Sigmoid colon (tissue), 7 donors: ENCODE measurements around the gene PXK. TPM values are rescaled to one million over a fixed set of nuclear protein-coding genes. Genes with fewer than 3 reads are reported as not detected.
A peak's percentile ranks its signal among the peaks of the same experiment; 100 is the strongest.

Experiments
- DNase-seq: peaks from one replicate; pipeline ENCODE4 v3.0.0-alpha.2; 2019
- H3K27ac ChIP-seq, 4 donors: fragments of 200-600 bp; sonication (generic); one replicate each; pipeline ENCODE4 v1.5.1; 2016 to 2019; ENCODE audit warnings: mild to moderate bottlenecking in 1 of 4
- H3K27me3 ChIP-seq, 3 donors: fragments of 200-600 bp; sonication (generic); one replicate each; pipeline ENCODE4 v1.5.1; 2019; ENCODE audit warnings: mild to moderate bottlenecking in 1 of 3
- H3K36me3 ChIP-seq, 4 donors: fragments of 200-600 bp; sonication (generic); one replicate each; pipeline ENCODE4 v1.5.1; 2016 to 2019
- H3K4me1 ChIP-seq, 4 donors: fragments of 200-600 bp; sonication (generic); one replicate each; pipeline ENCODE4 v1.5.1; 2017 to 2019
- H3K4me3 ChIP-seq, 4 donors: fragments of 200-600 bp; sonication (generic); one replicate each; pipeline ENCODE4 v1.5.1; 2017 to 2019; ENCODE audit warnings: mild to moderate bottlenecking in 2 of 4, moderate library complexity in 1 of 4
- H3K9me3 ChIP-seq, 4 donors: fragments of 200-600 bp in 3 of 4; sonication (generic) in 3 of 4; one replicate each; pipeline versions ENCODE4 v1.5.1 to v1.6.1; 2013 to 2019
- EP300 ChIP-seq, 4 donors: sonication (generic); formaldehyde crosslinking; IDR thresholded peaks; one replicate each; pipeline ENCODE4 v1.6.1; 2017; ENCODE audit warnings: antibody characterized with exemption in 4 of 4
- POLR2A ChIP-seq, 2 donors: fragments of 450-650 bp; IDR thresholded peaks; one replicate each; pipeline ENCODE4 v1.6.1; 2016; ENCODE audit warnings: antibody characterized with exemption in 2 of 2, mild to moderate bottlenecking in 2 of 2, moderate library complexity in 2 of 2
- POLR2AphosphoS5 ChIP-seq, 4 donors: sonication (generic); formaldehyde crosslinking; IDR thresholded peaks; one replicate each; pipeline ENCODE4 v1.6.1; 2017; ENCODE audit warnings: antibody characterized with exemption in 4 of 4
- WGBS, 2 donors: extraction: QIAGEN DNeasy Blood & Tissue Kit; methylation state at CpG; one replicate each; pipeline ENCODE4 v1.1.7; 2013; 5-methylcytosine and 5-hydroxymethylcytosine counted together
- intact Hi-C: fragments of 100-400 bp; cut with DNase I; formaldehyde crosslinking; loops from one replicate; pipeline ENCODE4 v1.15.1; 2023
- polyA plus RNA-seq, 3 donors: library from polyadenylated mRNA; stranded (reverse); fragments of 200-250 nt; gene quantifications; one replicate each; pipeline ENCODE4 v1.2.3, GENCODE V29; 2013
- total RNA-seq, 4 donors: library from RNA; depleted of rRNA; stranded (reverse); fragments of >200 nt; gene quantifications; one replicate each; pipeline ENCODE4 v1.1.0, GENCODE V29; 2016
- TF ChIP-seq, protein P1 (sequence below), 4 experiments: fragments of 450-650 bp in 3 of 4; fragments of 200-600 bp in 1 of 4; IDR thresholded peaks; one replicate each; pipeline ENCODE4 v1.5.1; 2016 to 2019; ENCODE audit warnings: antibody characterized with exemption in 4 of 4, mild to moderate bottlenecking in 3 of 4, moderate library complexity in 2 of 4
- donor health status: healthy with polysubstance abuse.
- donor health status: Bipolar disorder and iron deficiency.
- donor health status: healthy.

Gene PXK
- total and polyA plus RNA-seq, 7 donors: 6.9 to 58.7 (median 30.3) TPM

DNA sequence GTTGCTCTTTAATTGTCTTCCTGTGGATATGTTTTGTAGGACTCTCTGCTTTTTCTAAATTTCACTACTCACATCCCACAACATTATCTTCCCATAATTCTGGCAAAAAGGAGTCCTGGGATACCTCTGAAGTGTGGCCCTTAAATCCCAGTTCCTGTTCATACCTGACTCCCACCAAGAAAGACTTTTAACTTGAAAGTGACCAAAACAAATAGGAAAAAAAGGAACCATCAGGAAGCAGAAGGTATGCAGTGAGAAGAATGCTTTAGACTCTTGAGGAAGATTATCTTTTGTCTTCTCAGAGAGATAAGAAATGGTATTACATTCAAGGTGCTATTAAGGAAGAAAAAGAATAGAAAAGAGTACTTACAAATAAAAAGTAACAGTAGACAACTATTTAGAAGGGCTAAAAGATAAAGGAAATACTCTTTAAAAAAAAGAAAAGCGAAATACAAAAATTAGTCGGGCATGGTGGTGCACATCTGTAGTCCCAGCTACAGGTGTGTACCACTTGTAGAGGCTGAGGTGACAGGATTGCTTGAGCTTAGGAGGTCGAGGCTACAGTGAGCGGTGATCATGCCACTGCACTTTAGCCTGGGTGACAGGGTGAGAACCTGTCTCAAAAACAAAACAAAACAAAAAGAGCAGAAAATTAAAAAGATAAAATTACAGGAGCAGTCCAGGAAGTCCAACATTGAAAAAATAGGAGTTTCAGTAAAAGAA is 46.8 kb downstream of the PXK start:
- no peak overlapping the region for H3K4me3 ChIP-seq
- no peak for TF ChIP-seq EP300 (IDR thresholded peaks at IDR 0.05)
- TF ChIP-seq POLR2A (IDR thresholded peaks at IDR 0.05): no peak
- TF ChIP-seq, protein P1, sequence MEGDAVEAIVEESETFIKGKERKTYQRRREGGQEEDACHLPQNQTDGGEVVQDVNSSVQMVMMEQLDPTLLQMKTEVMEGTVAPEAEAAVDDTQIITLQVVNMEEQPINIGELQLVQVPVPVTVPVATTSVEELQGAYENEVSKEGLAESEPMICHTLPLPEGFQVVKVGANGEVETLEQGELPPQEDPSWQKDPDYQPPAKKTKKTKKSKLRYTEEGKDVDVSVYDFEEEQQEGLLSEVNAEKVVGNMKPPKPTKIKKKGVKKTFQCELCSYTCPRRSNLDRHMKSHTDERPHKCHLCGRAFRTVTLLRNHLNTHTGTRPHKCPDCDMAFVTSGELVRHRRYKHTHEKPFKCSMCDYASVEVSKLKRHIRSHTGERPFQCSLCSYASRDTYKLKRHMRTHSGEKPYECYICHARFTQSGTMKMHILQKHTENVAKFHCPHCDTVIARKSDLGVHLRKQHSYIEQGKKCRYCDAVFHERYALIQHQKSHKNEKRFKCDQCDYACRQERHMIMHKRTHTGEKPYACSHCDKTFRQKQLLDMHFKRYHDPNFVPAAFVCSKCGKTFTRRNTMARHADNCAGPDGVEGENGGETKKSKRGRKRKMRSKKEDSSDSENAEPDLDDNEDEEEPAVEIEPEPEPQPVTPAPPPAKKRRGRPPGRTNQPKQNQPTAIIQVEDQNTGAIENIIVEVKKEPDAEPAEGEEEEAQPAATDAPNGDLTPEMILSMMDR (IDR thresholded peaks at IDR 0.05): no peak
- no peak for TF ChIP-seq POLR2AphosphoS5 (IDR thresholded peaks at IDR 0.05)
- 92 to 96% methylated on average over 4 of the region's 4 CpGs for WGBS, 2 donors

DNA sequence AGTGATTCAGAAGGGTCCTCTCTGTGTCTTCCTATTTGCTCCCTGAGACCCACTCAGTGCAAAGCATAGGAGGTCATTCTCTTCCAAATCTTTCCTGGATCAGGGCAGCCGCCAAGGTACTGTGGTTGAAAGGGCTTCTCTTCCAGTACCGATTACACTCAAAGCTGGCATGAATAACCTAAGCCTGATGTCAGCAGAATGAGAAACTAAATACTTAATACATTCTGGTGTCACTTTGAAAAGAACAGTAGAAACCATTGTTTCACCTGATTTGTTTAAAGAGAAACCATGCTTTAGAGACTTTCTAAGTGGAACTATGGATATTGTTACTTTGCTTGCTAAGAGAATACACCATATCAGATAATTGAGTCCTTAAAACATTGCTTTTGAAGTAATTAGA is 50.8 kb downstream of the PXK start:
- no peak for DNase-seq
- 90 to 92% methylated on average over 2 of the region's 2 CpGs for WGBS, 2 donors
- TF ChIP-seq, protein P1 (IDR thresholded peaks at IDR 0.05): no peak
- TF ChIP-seq POLR2A (IDR thresholded peaks at IDR 0.05) (no peak), POLR2AphosphoS5 (IDR thresholded peaks at IDR 0.05) (no peak), EP300 (IDR thresholded peaks at IDR 0.05) (no peak)
- intact Hi-C loops: no loop called here
- H3K4me3 ChIP-seq: no peak overlapping the region
- peak overlapping the region in 3 of 4 donors; percentile 15 to 56 (median 50) for H3K27ac ChIP-seq
- peaks cover 0 to 43% (median 34%) of the 10 kb centered on the region in 4 donors for H3K4me1 ChIP-seq
- no peaks in the 10 kb centered on the region for H3K27me3 ChIP-seq
- H3K36me3 ChIP-seq: no peaks in the 10 kb centered on the region
- no peaks in the 10 kb centered on the region for H3K9me3 ChIP-seq

More for the DNA sequence above, 46.8 kb downstream of the PXK start:
- no peak overlapping the region for H3K27ac ChIP-seq
- no peak for DNase-seq
- no peaks in the 10 kb centered on the region for H3K27me3 ChIP-seq
- H3K9me3 ChIP-seq: no peaks in the 10 kb centered on the region
- H3K36me3 ChIP-seq: no peaks in the 10 kb centered on the region
- intact Hi-C loops: no loop called here
- H3K4me1 ChIP-seq: peaks cover 0 to 14% (median 10%) of the 10 kb centered on the region in 4 donors

DNA sequence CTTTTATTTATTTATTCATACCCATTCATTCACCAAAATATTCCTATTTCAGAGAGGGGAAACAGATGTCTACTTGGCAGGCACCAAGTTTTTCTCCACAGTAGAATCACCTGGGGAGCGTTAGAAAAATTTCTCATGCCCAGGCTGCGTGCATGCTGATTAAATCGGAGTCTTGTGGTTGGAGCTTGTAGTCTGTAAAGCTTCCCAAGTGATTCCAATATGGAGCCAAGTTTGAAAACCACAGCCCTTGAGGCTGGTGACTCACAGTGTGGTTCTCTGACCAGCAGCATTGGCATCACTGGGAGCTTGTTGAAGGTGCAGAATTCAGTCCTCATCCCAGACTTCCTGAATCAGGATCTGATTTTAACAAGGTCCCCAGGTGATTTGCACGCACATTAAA is 51.2 kb downstream of the PXK start:
- WGBS, 2 donors: 85 to 89% methylated on average over 4 of the region's 4 CpGs

DNA sequence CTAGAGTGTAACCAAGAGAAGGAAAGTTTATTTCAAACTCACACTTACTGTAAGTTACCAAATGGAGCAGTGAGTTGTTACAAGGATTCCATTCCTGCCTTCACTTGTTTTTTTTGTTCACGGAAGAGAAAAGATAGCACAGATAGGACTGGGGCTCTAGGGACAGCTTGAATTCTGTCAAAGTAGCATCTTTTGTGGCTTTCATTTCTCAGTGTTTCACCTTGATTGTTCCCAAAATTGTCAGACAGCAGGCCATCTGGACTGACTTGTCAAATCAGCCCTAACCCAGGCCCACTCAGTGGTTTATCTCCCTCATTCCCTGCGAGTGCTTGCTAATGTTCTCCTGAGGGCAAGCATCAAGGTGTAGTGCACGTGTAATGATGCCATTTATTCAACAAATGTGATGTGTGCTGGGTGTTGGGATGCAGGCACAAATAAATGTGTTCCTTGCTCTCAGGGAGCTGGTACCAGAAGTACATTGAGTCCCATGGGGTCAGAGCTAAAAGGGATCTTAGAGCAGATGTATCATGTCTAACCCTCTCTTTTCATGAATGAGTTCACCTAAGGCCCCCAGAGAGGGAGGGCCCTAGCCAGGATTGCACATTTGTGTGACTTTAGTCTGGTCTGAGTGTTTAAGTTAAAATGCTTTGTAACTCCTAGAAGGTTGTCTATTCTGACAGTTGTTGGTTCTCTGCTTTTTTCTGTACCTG is 51.8 kb downstream of the PXK start:
- 85 to 88% methylated on average over 3 of the region's 3 CpGs for WGBS, 2 donors
- Histone ChIP-seq H3K36me3 (no peaks in the 10 kb centered on the region), H3K27me3 (no peaks in the 10 kb centered on the region), H3K9me3 (no peaks in the 10 kb centered on the region), H3K4me3 (no peak overlapping the region), H3K27ac (peak overlapping the region in 3 of 4 donors; percentile 9 to 56 (median 50)), H3K4me1 (peaks cover 0 to 54% (median 44%) of the 10 kb centered on the region in 4 donors)
- no peak for DNase-seq
- TF ChIP-seq POLR2AphosphoS5 (IDR thresholded peaks at IDR 0.05): no peak
- TF ChIP-seq, protein P1 (IDR thresholded peaks at IDR 0.05): no peak
- no peak for TF ChIP-seq EP300 (IDR thresholded peaks at IDR 0.05)
- no peak for TF ChIP-seq POLR2A (IDR thresholded peaks at IDR 0.05)
- intact Hi-C loops: no loop called here

More for the DNA sequence above, 51.2 kb downstream of the PXK start:
- TF ChIP-seq POLR2AphosphoS5 (IDR thresholded peaks at IDR 0.05): peak in 1 of 4 donors; percentile 13
- TF ChIP-seq, protein P1 (IDR thresholded peaks at IDR 0.05): no peak
- Histone ChIP-seq H3K27ac (peak overlapping the region in 3 of 4 donors; percentile 15 to 56 (median 50)), H3K4me1 (peaks cover 0 to 47% (median 38%) of the 10 kb centered on the region in 4 donors), H3K27me3 (no peaks in the 10 kb centered on the region), H3K36me3 (no peaks in the 10 kb centered on the region), H3K9me3 (no peaks in the 10 kb centered on the region), H3K4me3 (no peak overlapping the region)
- DNase-seq: no peak
- intact Hi-C loops: no loop called here
